Natural killer cell (primary cell): ENCODE data around the gene MOXD1. TPM values are rescaled to one million over a fixed set of nuclear protein-coding genes. Genes with fewer than 3 reads are reported as not detected.

Experiments
- ATAC-seq, 3 donors: fragments of 150-1000 bp in 2 of 3; fragments of 200-7000 bp in 1 of 3; cut with Tn5 transposase; 1 replicate in 1 of 3; 2 replicates in 2 of 3; pipeline ENCODE4 v1.10.0; 2021; ENCODE audit warnings: mild to moderate bottlenecking in 2 of 3, moderate library complexity in 2 of 3
- DNase-seq, 2 donors: peaks; one replicate each; pipeline versions ENCODE4 v3.0.0 to v3.0.0-alpha.2; 2013 to 2021; ENCODE audit warnings: mixed read lengths in 1 of 2
- H3K27ac ChIP-seq: one replicate; pipeline ENCODE4 v1.5.1; 2013; ENCODE audit warnings: mild to moderate bottlenecking, low read length
- H3K27me3 ChIP-seq: one replicate; pipeline ENCODE4 v1.6.1; 2013; ENCODE audit warnings: low read length; ENCODE audit not compliant: control insufficient read depth, insufficient read depth
- H3K36me3 ChIP-seq: one replicate; pipeline ENCODE4 v1.6.1; 2013; ENCODE audit warnings: low read length; ENCODE audit not compliant: control insufficient read depth, insufficient read depth
- H3K4me1 ChIP-seq: one replicate; pipeline ENCODE4 v1.6.1; 2013; ENCODE audit warnings: low read length; ENCODE audit not compliant: control insufficient read depth, insufficient read depth
- H3K4me3 ChIP-seq: one replicate; pipeline ENCODE4 v1.5.1; 2013; ENCODE audit warnings: low read length
- H3K9me3 ChIP-seq: one replicate; pipeline ENCODE4 v1.6.1; 2013; ENCODE audit warnings: low read length; ENCODE audit not compliant: control insufficient read depth, insufficient read depth
- H3K27ac Mint-ChIP-seq, 2 donors: one replicate each; pipeline ENCODE4 v1.8.0; 2022; ENCODE audit warnings: mild to moderate bottlenecking in 2 of 2, mixed read lengths in 2 of 2, moderate library complexity in 1 of 2
- H3K27me3 Mint-ChIP-seq, 2 donors: one replicate each; pipeline ENCODE4 v1.8.0; 2022; ENCODE audit warnings: low read depth in 2 of 2, mixed read lengths in 2 of 2
- H3K36me3 Mint-ChIP-seq: one replicate; pipeline ENCODE4 v1.8.0; 2022; ENCODE audit warnings: mixed read lengths
- H3K4me1 Mint-ChIP-seq, 2 donors: one replicate each; pipeline ENCODE4 v1.8.0; 2022; ENCODE audit warnings: mixed read lengths in 2 of 2
- H3K4me3 Mint-ChIP-seq: one replicate; pipeline ENCODE4 v1.8.0; 2022; ENCODE audit warnings: mild to moderate bottlenecking, moderate library complexity, mixed read lengths
- H3K9me3 Mint-ChIP-seq, 2 donors: one replicate each; pipeline ENCODE4 v1.8.0; 2022; ENCODE audit warnings: mixed read lengths in 2 of 2
- CTCF ChIP-seq: fragments of 200-600 bp; IDR thresholded peaks from one replicate; pipeline ENCODE4 v1.8.0; 2022; ENCODE audit warnings: antibody characterized with exemption
- WGBS: methylation state at CpG from one replicate; pipeline ENCODE4 v1.1.7; 2013; ENCODE audit warnings: missing lambda C conversion rate; ENCODE audit not compliant: insufficient coverage; 5-methylcytosine and 5-hydroxymethylcytosine counted together
- intact Hi-C: fragments of 100-400 bp; cut with micrococcal nuclease; formaldehyde crosslinking; loops from one replicate; pipeline ENCODE4 v1.14.2; 2022
- total RNA-seq, 4 donors: library from RNA; stranded (reverse); fragments of 120-200 nt in 1 of 4; gene quantifications; one replicate each; pipeline versions ENCODE4 v1.2.3 to v1.2.4, GENCODE V29; 2013 to 2022

Gene MOXD1
- total RNA-seq, 3 donors from 2014 or later (not counting 1 experiment from before 2014, with no cell fraction given): not detected

- Mint-ChIP-seq H3K4me3 (no peak overlapping the region), H3K36me3 (peaks cover 29% of the 10 kb centered on the region), H3K4me1 (no peaks in the 10 kb centered on the region), H3K27me3 (peaks cover 11 to 47% of the 10 kb centered on the region in 2 donors), H3K27ac (no peak overlapping the region), H3K9me3 (peaks cover 7 to 15% of the 10 kb centered on the region in 2 donors)
- ATAC-seq: no peak
- no peak for DNase-seq
- no peak overlapping the region for H3K27ac ChIP-seq
- H3K27me3 ChIP-seq: no peaks in the 10 kb centered on the region
- WGBS: 90% methylated on average over 3 of the region's 3 CpGs
- H3K9me3 ChIP-seq: no peaks in the 10 kb centered on the region
- intact Hi-C loops: no loop called here
- no peak for TF ChIP-seq CTCF
- H3K4me3 ChIP-seq: no peak overlapping the region
- no peaks in the 10 kb centered on the region for H3K36me3 ChIP-seq
- H3K4me1 ChIP-seq: no peaks in the 10 kb centered on the region
Observed at GRCh38 chr6:132423839-132424238, 22.6 kb upstream of the MOXD1 start.

GRCh38 chr6:132418235-132418965, 17.1 kb upstream of the MOXD1 start:
- ATAC-seq: no peak
- Histone ChIP-seq H3K9me3 (peaks cover 4% of the 10 kb centered on the region), H3K27me3 (no peaks in the 10 kb centered on the region), H3K4me1 (no peaks in the 10 kb centered on the region), H3K27ac (no peak overlapping the region), H3K4me3 (no peak overlapping the region), H3K36me3 (no peaks in the 10 kb centered on the region)
- H3K9me3 Mint-ChIP-seq: peaks cover 5 to 15% of the 10 kb centered on the region in 2 donors
- intact Hi-C loops: no loop called here
- no peak overlapping the region for H3K27ac Mint-ChIP-seq
- H3K4me3 Mint-ChIP-seq: no peak overlapping the region
- no peak for DNase-seq
- no peaks in the 10 kb centered on the region for H3K4me1 Mint-ChIP-seq
- peaks cover 16 to 65% of the 10 kb centered on the region in 2 donors for H3K27me3 Mint-ChIP-seq
- WGBS: 87% methylated on average over 5 of the region's 6 CpGs
- TF ChIP-seq CTCF: no peak
- peaks cover 21% of the 10 kb centered on the region for H3K36me3 Mint-ChIP-seq

GRCh38 chr6:132414761-132415160, 13.5 kb upstream of the MOXD1 start:
- TF ChIP-seq CTCF: no peak
- no peaks in the 10 kb centered on the region for H3K36me3 Mint-ChIP-seq
- peaks cover 15 to 54% of the 10 kb centered on the region in 2 donors for H3K27me3 Mint-ChIP-seq
- H3K4me3 Mint-ChIP-seq: no peak overlapping the region
- H3K27ac Mint-ChIP-seq: no peak overlapping the region
- ATAC-seq (no peak), DNase-seq (no peak)
- no peaks in the 10 kb centered on the region for H3K36me3 ChIP-seq
- no peaks in the 10 kb centered on the region for H3K27me3 ChIP-seq
- no peak overlapping the region for H3K27ac ChIP-seq
- 92% methylated on average over 4 of the region's 5 CpGs for WGBS
- no peaks in the 10 kb centered on the region for H3K4me1 Mint-ChIP-seq
- intact Hi-C loops: no loop called here
- H3K4me1 ChIP-seq: no peaks in the 10 kb centered on the region
- H3K4me3 ChIP-seq: no peak overlapping the region
- peaks cover 4% of the 10 kb centered on the region for H3K9me3 ChIP-seq
- H3K9me3 Mint-ChIP-seq: no peaks in the 10 kb centered on the region

GRCh38 chr6:132414322-132414721, 13.0 kb upstream of the MOXD1 start:
- Histone ChIP-seq H3K4me1 (no peaks in the 10 kb centered on the region), H3K4me3 (no peak overlapping the region), H3K36me3 (no peaks in the 10 kb centered on the region), H3K9me3 (peaks cover 4% of the 10 kb centered on the region), H3K27me3 (no peaks in the 10 kb centered on the region), H3K27ac (no peak overlapping the region)
- Mint-ChIP-seq H3K27ac (no peak overlapping the region), H3K9me3 (no peaks in the 10 kb centered on the region), H3K4me1 (no peaks in the 10 kb centered on the region), H3K27me3 (peaks cover 12 to 54% of the 10 kb centered on the region in 2 donors), H3K36me3 (no peaks in the 10 kb centered on the region), H3K4me3 (no peak overlapping the region)
- intact Hi-C loops: no loop called here
- TF ChIP-seq CTCF: no peak
- DNase-seq (no peak), ATAC-seq (no peak)
- 82% methylated on average over 5 of the region's 6 CpGs for WGBS
